Effector CD8-positive, alpha-beta T cell (primary cell): ENCODE results near the gene AGPAT1.
A peak's percentile ranks its signal among the peaks of the same experiment; 100 is the strongest.
"Not testable (repeated sequence)": the region's sequence is repeated elsewhere in the genome, so short reads cannot be mapped to it uniquely, and the experiment has no call there.

Experiments
- DNase-seq: peaks from one replicate; lab custom pipeline; 2025; lab: John Stamatoyannopoulos, UW

The AGPAT1 gene

DNA sequence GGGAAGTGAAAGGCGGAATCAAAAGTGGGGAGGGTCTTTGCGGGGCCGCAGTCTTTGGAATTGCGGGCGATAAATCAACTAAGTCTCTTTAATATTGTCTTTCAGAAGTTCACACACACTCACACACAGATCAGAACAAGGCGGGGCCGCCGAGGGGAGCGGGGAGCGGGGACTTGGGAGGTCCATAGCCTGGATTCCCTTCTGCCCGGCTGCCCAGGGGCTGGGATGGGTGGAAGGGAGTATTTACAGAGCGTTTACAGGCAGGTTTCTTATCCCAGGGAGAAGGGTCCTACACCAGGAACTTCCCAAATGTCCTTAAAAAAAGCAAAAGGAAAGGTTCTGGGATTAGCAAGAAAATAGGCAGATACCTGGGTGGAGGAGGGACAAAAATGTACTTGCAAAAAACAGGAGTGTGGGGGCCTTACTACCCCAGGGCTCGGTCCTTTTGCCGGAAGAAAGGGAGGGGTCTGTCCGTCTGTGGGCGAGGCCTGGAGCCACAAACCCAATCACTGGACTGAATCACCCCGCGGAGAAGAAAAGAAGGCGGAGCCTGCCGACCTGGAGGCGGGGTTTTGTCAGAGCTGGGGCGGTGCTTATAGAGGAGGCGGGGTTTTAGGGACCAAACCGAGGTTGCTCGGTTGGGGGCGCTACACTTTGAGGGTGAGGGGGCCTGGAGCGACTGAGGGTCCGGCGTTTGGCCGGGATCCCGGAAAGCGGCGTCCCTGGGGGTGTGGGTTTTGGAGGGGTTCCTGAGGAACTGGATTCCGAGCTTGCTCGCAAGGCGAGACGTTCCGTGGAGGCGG, 27.4 kb downstream of the AGPAT1 start:
- DNase-seq, result peak; percentile 67

GRCh38 chr6:32147401-32148132, 28.3 kb downstream of the AGPAT1 start:
- DNase-seq, result no peak

GRCh38 chr6:32146687-32147086, 29.2 kb downstream of the AGPAT1 start:
- no peak for DNase-seq

DNA sequence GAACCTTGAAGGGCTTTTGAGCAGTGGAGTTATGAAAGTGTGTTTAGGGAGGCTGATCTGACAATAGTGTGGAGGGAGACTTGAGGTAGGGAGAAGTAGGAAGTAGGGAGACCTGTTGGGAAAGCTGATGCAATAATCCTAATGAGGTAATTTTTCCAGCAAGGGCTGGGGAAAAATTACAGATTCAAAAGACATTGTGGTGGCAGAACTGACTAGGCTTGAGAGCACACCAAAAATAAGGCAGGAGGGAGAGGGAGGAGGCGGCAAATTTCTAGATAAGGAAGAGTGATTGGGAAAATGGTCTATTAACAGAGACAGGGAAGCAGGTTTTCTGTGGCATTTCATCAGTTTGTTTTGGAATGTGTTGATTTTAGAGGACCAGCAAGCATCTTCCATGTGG, 29.6 kb downstream of the AGPAT1 start:
- DNase-seq, result no peak

DNA sequence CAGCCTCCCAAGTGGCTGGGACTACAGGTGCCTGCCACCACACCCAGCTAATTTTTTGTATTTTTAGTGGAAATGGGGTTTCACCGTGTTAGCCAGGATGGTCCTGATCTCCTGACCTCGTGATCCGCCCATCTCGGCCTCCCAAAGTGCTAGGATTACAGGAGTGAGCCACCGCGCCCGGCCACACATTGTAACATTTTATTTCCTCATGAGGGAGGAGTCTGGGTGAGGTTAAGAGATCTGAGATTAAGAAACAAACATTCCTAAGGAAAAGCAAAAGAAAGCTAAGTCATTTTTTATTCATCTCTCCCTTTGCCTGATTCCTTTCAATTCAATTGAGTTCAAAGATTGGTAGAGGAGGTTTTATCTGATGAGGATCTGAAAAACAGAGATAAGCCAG, 31.6 kb downstream of the AGPAT1 start:
- DNase-seq, result not testable (repeated sequence)

- DNase-seq, result no peak
These were observed 35.4 kb downstream of the AGPAT1 start for GRCh38 chr6:32140420-32141046.

- DNase-seq, result no peak
These were observed 36.3 kb downstream of the AGPAT1 start for GRCh38 chr6:32139590-32139989.

GRCh38 chr6:32137454-32137853, 38.4 kb downstream of the AGPAT1 start:
- DNase-seq, result no peak

- no peak for DNase-seq
These were observed 42.1 kb downstream of the AGPAT1 start for GRCh38 chr6:32133786-32134185.

GRCh38 chr6:32132110-32132509, 43.8 kb downstream of the AGPAT1 start:
- DNase-seq, result no peak

DNA sequence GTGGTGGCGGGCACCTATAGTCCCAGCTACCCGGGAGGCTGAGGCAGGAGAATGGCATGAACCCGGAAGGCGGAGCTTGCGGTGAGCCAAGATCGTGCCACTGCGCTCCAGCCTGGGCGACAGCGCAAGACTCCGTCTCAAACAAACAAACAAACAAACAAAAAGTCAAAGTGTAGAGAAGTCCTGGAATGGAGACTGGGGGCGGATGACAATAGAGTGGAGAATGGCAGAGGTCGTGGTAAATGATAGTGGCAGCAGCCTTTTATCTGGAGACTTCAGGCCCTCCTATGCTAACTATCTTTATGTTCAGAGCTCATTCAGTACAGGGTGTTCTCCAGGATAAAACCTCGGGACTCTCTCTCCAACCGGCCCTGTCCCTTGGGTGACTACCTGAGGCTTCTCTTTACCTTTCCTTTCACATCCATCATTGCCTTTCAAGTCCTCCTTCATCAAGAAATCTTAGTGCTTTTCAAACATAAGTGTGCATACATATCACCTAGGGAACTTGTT, 44.4 kb downstream of the AGPAT1 start:
- DNase-seq, result no peak

DNA sequence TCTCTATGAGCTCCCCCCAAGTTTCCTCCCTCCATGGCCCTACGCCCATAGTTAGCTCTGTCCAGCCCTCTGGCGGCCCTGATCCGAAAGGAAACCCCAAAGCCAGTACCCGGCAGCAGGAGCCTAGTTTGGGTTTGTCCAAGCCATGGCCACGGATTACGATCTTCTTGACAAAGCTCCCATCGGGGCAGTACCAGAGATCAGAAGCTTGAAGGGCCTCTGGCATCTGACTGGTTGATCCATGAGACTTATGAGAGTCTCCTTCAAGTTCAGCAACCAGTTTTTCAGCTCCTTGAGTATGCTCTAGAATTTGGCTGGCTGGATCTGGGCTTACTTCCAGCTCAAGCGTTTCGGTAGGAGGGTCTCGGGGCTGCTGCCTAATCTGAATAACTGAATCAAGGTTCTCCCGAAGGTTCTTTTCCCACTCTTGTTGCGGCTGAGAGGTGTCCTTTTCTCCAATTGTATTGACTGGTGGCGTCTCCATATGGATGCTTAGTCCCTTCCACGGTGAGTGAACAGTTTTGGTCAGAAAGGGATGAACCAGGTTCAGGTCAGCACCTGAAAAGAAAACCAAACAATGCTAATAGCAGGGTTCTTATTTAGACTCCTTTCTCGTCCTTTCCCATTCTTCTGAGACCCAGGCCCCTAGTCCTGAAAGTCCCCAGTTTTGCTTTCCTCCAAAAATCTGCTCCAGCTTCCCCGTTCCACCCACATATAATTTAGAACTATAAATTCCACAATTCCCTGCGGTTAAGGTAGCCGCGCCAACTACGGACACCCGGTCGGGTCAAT, 46.4 kb downstream of the AGPAT1 start:
- DNase-seq, result no peak

- DNase-seq, result no peak
These were observed 47.1 kb downstream of the AGPAT1 start for GRCh38 chr6:32128751-32129296.

DNA sequence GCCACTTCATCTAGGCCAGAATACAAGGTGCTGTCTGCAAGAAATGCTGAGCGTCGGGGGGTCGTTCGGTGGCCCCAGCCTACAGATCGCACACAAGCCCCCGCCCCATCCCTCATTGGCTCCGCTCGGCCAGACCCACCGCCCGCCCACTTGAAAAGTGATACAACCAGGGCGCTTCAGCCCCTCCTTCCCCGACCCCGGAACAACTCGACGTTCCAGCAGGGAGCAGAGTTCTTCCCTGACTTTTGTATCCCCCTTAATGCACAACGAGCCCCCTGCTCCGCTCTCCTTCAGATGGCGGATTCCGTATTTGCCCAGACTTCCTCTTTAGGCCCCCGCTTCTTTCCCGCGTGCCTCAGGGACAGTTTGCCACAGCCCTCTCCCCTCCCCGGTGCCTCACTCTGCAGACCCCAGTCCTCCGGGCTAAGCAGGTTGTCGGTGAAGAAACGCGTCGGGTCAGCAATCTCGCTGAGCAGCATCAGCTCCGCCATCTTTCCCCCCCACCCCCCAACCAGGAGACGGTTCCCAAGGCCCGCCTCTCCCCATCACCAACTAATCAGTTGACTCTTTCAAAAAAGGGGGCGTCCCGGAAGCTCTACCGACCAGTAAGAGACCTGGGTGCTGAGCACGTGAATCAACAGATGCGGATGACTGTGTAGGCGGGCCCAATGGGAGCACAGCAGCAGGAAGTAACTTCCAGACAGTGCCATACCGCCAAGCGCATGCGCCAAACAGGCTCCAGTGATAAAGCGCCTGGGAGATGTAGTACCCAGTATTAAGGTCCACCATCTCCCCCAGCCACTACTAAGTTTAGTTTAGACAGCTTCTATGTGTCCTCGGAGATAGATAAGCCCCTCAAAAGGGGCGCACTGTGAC, 47.9 kb downstream of the AGPAT1 start, which contains the start of gene ATF6B:
TSS of gene ATF6B (minus strand) at position 530 of the 876 bp plus-strand sequence. CDS start at position 491, 39 bp downstream.
- peak; percentile 93 for DNase-seq

DNA sequence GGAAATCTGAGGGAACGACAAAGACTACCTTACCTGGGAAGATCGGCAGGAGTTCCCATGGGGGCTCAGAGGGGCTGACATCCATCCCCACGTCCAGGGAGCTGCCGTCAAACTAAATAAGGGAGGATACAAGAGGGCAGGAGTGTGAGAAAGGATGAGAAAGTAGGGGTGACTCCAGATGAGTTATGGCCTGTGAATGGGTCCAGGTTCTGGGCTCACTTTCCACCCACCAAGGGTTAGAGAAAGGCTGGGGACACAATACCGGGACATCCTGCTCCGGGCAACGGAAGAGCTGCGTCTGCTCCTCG, 48.5 kb downstream of the AGPAT1 start:
- no peak for DNase-seq

DNA sequence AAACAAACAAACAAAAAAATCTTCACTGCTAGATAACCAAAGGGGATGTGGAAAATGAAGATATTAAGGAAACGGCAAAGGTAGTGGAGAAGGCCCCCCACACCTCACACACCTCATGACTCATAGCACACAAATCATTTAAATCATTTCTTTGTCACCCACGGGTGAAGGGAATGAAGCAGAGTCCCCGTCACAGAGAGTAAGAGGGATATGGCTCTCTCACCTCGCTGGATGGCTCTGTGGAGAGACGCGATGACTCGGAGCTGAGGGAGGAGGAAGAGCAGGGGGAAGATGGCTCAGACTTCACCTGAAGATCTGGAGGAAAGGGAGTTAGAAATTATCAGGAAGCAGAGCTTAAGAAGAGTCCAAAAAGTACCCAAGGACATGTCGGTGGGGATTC, 49.0 kb downstream of the AGPAT1 start:
- no peak for DNase-seq

DNA sequence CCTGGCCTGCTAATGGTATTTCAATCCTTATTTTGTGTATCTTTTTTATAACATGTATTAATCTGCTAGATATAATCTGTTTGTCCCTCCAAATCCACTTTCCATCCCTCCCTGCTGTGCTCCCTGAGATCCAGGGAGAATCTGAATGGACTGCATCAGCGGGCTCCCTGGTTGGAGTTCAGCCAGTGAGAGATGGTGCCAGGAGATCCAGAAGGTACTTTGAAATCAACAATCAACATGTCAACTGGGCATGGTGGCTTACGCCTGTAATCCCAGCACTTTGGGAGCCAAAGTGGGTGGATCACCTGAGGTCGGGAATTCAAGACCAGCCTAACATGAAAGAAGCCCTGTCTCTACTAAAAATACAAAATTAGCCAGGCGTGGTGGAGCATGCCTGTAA, 52.2 kb downstream of the AGPAT1 start:
- no peak for DNase-seq

- DNase-seq, result no peak
These were observed 55.3 kb downstream of the AGPAT1 start for GRCh38 chr6:32120573-32121059.

DNA sequence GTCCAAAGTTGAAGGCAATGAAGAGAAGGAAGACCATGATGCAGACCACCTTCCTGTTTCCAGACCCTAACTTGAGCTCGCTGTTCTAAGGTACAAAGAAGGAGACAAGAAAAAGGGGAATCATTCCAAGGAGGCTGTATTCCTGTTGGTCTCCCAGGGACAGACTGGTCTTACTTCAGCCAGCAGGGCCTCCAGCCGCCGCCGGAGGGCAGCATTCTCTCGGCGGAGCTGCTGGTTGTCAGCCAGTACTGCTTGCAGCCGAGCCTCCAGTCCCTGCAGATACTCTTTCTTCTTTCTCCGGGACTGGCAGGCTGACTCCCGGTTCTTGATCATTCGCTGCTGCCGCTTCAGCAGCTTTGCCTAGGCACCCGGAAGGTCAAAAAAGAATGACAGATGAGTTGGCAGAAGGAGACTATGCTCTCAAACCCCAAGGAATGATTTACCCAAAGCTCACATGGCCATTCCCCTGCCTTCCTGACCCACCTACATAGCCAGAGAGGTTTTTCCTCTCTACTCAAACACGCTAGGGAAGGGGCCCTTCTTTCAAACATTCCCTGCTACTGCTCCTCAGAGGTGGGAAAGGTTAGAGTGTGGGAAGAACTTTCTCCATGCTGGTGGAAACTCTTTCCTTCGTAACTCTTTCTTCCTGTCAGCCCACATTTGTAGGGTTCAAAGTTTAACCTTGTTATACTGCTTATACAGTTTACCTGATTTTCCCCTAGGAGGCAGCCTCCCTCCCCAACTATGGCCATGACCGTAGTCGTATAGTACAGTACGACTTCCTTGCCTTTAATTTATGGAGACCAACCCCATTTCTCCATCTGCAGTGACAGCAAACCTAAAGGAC, 56.9 kb downstream of the AGPAT1 start:
- DNase-seq, result peak; percentile 51
